RWPE2 (cell line): Measurements from ENCODE around the gene SYK.

Source experiments
- ATAC-seq: fragments of 200-7000 bp; cut with Tn5 transposase; 3 replicates; pipeline ENCODE4 v1.9.1; 2021; ENCODE audit warnings: low read depth
- DNase-seq: peaks from one replicate; pipeline ENCODE4 v3.0.0-alpha.2; 2020; ENCODE audit warnings: low spot score
- H3K27ac ChIP-seq: fragments of 450-650 bp; 2 replicates; pipeline ENCODE4 v1.5.1; 2017; ENCODE audit warnings: mild to moderate bottlenecking; ENCODE audit not compliant: poor library complexity, severe bottlenecking
- H3K27me3 ChIP-seq: fragments of 250-450 bp; sonication (Bioruptor Pico); 2 replicates; pipeline ENCODE4 v1.5.1; 2021; ENCODE audit warnings: mild to moderate bottlenecking, moderate library complexity; ENCODE audit not compliant: insufficient read depth, poor library complexity, severe bottlenecking
- H3K36me3 ChIP-seq: fragments of 250-450 bp; sonication (Bioruptor Pico); 2 replicates; pipeline ENCODE4 v1.5.1; 2020; ENCODE audit warnings: low read depth, mild to moderate bottlenecking, moderate library complexity
- H3K4me1 ChIP-seq: fragments of 250-450 bp; sonication (Bioruptor Pico); 2 replicates; pipeline ENCODE4 v1.5.1; 2021; ENCODE audit warnings: mild to moderate bottlenecking, moderate library complexity; ENCODE audit not compliant: insufficient read depth, poor library complexity, severe bottlenecking
- H3K4me3 ChIP-seq: fragments of 250-450 bp; sonication (Bioruptor Pico); 2 replicates; pipeline ENCODE4 v1.5.1; 2021; ENCODE audit warnings: mild to moderate bottlenecking, moderate library complexity; ENCODE audit not compliant: severe bottlenecking
- H3K9me3 ChIP-seq: fragments of 250-450 bp; sonication (Bioruptor Pico); 2 replicates; pipeline ENCODE4 v1.5.1; 2021; ENCODE audit warnings: mild to moderate bottlenecking, moderate library complexity; ENCODE audit not compliant: severe bottlenecking
- CTCF ChIP-seq: fragments of 450-650 bp; IDR thresholded peaks from one replicate; pipeline ENCODE4 v1.5.1; 2017; ENCODE audit warnings: mild to moderate bottlenecking, moderate library complexity; ENCODE audit not compliant: poor library complexity, severe bottlenecking

The SYK gene

GRCh38 chr9:90841213-90841612 lies 39.6 kb downstream of the SYK start:
- Histone ChIP-seq H3K27ac (no peak overlapping the region), H3K4me1 (no peaks in the 10 kb centered on the region), H3K27me3 (no peaks in the 10 kb centered on the region), H3K36me3 (no peaks in the 10 kb centered on the region), H3K9me3 (no peaks in the 10 kb centered on the region), H3K4me3 (no peak overlapping the region)
- no peak for TF ChIP-seq CTCF
- ATAC-seq (no peak), DNase-seq (no peak)

- no peak for TF ChIP-seq CTCF
- H3K27me3 ChIP-seq = no peaks in the 10 kb centered on the region
- no peaks in the 10 kb centered on the region for H3K4me1 ChIP-seq
- H3K9me3 ChIP-seq = no peaks in the 10 kb centered on the region
- H3K27ac ChIP-seq = no peak overlapping the region
- no peak overlapping the region for H3K4me3 ChIP-seq
- no peaks in the 10 kb centered on the region for H3K36me3 ChIP-seq
- ATAC-seq = no peak
- DNase-seq = no peak
Observed at GRCh38 chr9:90841615-90842014, 40.0 kb downstream of the SYK start.

GRCh38 chr9:90842176-90842777 lies 40.7 kb downstream of the SYK start:
- no peak for DNase-seq
- no peak overlapping the region for H3K4me3 ChIP-seq
- no peak for ATAC-seq
- TF ChIP-seq CTCF = no peak
- no peak overlapping the region for H3K27ac ChIP-seq
- no peaks in the 10 kb centered on the region for H3K36me3 ChIP-seq
- H3K4me1 ChIP-seq = no peaks in the 10 kb centered on the region
- no peaks in the 10 kb centered on the region for H3K9me3 ChIP-seq
- H3K27me3 ChIP-seq = no peaks in the 10 kb centered on the region

- no peak for DNase-seq
- Histone ChIP-seq H3K27me3 (no peaks in the 10 kb centered on the region), H3K36me3 (no peaks in the 10 kb centered on the region), H3K9me3 (no peaks in the 10 kb centered on the region), H3K4me3 (no peak overlapping the region), H3K4me1 (no peaks in the 10 kb centered on the region), H3K27ac (no peak overlapping the region)
- no peak for TF ChIP-seq CTCF
- ATAC-seq = no peak; the same call in 2 of the 3 replicates
Observed at GRCh38 chr9:90842996-90843395, 41.4 kb downstream of the SYK start.

- H3K4me1 ChIP-seq = no peaks in the 10 kb centered on the region
- H3K4me3 ChIP-seq = no peak overlapping the region
- no peak for DNase-seq
- H3K27me3 ChIP-seq = no peaks in the 10 kb centered on the region
- H3K9me3 ChIP-seq = no peaks in the 10 kb centered on the region
- TF ChIP-seq CTCF = no peak
- ATAC-seq = no peak
- H3K36me3 ChIP-seq = no peaks in the 10 kb centered on the region
- H3K27ac ChIP-seq = no peak overlapping the region
Observed at GRCh38 chr9:90843525-90843924, 41.9 kb downstream of the SYK start.
